Measurements from ENCODE around the gene ZNF883. TPM values are rescaled to one million over a fixed set of nuclear protein-coding genes. Genes with fewer than 3 reads are reported as not detected.

Gene ZNF883
- total and polyA plus RNA-seq, 7 donors: 0.34 to 1.4 (median 0.56) TPM; not detected in 1

- ATAC-seq: no peak
- DNase-seq: no peak
- intact Hi-C loops (cut with DNase I): no loop called here
- H3K4me1 ChIP-seq: no peaks in the 10 kb centered on the region
- 57 to 62% (median 59%) methylated on average over 1 of the region's 1 CpG for WGBS, 3 donors
- H3K36me3 ChIP-seq (ENCODE audit: insufficient read depth in 1 of 2, low read depth in 1 of 2): no peaks in the 10 kb centered on the region
- H3K4me3 ChIP-seq: no peak overlapping the region
- no peak overlapping the region for H3K27ac ChIP-seq
- TF ChIP-seq CTCF (IDR thresholded peaks at IDR 0.05): no peak
- peaks cover 0 to 4% (median 0%) of the 10 kb centered on the region in 3 donors for H3K27me3 ChIP-seq (ENCODE audit: insufficient read depth in 3 of 3, low read length in 2 of 3)
- no peaks in the 10 kb centered on the region for H3K9me3 ChIP-seq
These were observed 56.4 kb downstream of the ZNF883 start for GRCh38 chr9:112955550-112955949.

GRCh38 chr9:112945620-112946208, 66.3 kb downstream of the ZNF883 start:
- WGBS, 3 donors: 32 to 34% (median 34%) methylated on average over 25 of the region's 25 CpGs
- no peak for TF ChIP-seq CTCF (IDR thresholded peaks at IDR 0.05)
- no peak for DNase-seq
- Histone ChIP-seq H3K9me3 (peaks cover 4% of the 10 kb centered on the region), H3K27me3 (ENCODE audit: insufficient read depth in 3 of 3, low read length in 2 of 3) (peaks cover 0 to 2% (median 0%) of the 10 kb centered on the region in 3 donors), H3K36me3 (ENCODE audit: insufficient read depth in 1 of 2, low read depth in 1 of 2) (no peaks in the 10 kb centered on the region), H3K27ac (no peak overlapping the region), H3K4me3 (no peak overlapping the region), H3K4me1 (no peaks in the 10 kb centered on the region)
- intact Hi-C loops (cut with DNase I): no loop called here
- no peak for ATAC-seq

- ATAC-seq (no peak), DNase-seq (no peak)
- Histone ChIP-seq H3K4me1 (no peaks in the 10 kb centered on the region), H3K27me3 (ENCODE audit: insufficient read depth in 3 of 3, low read length in 2 of 3) (no peaks in the 10 kb centered on the region), H3K27ac (no peak overlapping the region), H3K9me3 (no peaks in the 10 kb centered on the region), H3K4me3 (no peak overlapping the region), H3K36me3 (ENCODE audit: insufficient read depth in 1 of 2, low read depth in 1 of 2) (no peaks in the 10 kb centered on the region)
- intact Hi-C loops (cut with DNase I): no loop called here
- TF ChIP-seq CTCF (IDR thresholded peaks at IDR 0.05): no peak
These were observed 72.6 kb downstream of the ZNF883 start for GRCh38 chr9:112939418-112939817.

- intact Hi-C loops (cut with DNase I): no loop called here
- 70 to 83% (median 83%) methylated on average over 2 of the region's 2 CpGs for WGBS, 3 donors
These were observed 78.3 kb downstream of the ZNF883 start for GRCh38 chr9:112933696-112934095.

More at GRCh38 chr9:112933696-112934095, 78.3 kb downstream of the ZNF883 start:
- ATAC-seq (no peak), DNase-seq (no peak)
- H3K9me3 ChIP-seq: no peaks in the 10 kb centered on the region
- H3K4me3 ChIP-seq: no peak overlapping the region
- H3K4me1 ChIP-seq: no peaks in the 10 kb centered on the region
- no peak overlapping the region for H3K27ac ChIP-seq
- H3K36me3 ChIP-seq (ENCODE audit: insufficient read depth in 1 of 2, low read depth in 1 of 2): no peaks in the 10 kb centered on the region
- no peaks in the 10 kb centered on the region for H3K27me3 ChIP-seq (ENCODE audit: insufficient read depth in 3 of 3, low read length in 2 of 3)
- no peak for TF ChIP-seq CTCF (IDR thresholded peaks at IDR 0.05)
